Breast epithelium (tissue), 3 donors: Measurements from ENCODE around the gene PCDH1.

ENCODE experiments used
- POLR2A ChIP-seq: fragments of 450-650 bp; IDR thresholded peaks from one replicate; pipeline ENCODE4 v1.6.1; 2016; ENCODE audit warnings: antibody characterized with exemption, mild to moderate bottlenecking, moderate library complexity
- POLR2AphosphoS5 ChIP-seq, 3 donors: sonication (generic); formaldehyde crosslinking; IDR thresholded peaks; one replicate each; pipeline ENCODE4 v1.6.1; 2017; ENCODE audit warnings: antibody characterized with exemption in 3 of 3
- TF ChIP-seq, protein P1 (sequence below), 3 donors: fragments of 450-650 bp; IDR thresholded peaks; one replicate each; pipeline ENCODE4 v1.5.1; 2016 to 2017; ENCODE audit warnings: antibody characterized with exemption in 3 of 3, mild to moderate bottlenecking in 3 of 3, moderate library complexity in 3 of 3

DNA sequence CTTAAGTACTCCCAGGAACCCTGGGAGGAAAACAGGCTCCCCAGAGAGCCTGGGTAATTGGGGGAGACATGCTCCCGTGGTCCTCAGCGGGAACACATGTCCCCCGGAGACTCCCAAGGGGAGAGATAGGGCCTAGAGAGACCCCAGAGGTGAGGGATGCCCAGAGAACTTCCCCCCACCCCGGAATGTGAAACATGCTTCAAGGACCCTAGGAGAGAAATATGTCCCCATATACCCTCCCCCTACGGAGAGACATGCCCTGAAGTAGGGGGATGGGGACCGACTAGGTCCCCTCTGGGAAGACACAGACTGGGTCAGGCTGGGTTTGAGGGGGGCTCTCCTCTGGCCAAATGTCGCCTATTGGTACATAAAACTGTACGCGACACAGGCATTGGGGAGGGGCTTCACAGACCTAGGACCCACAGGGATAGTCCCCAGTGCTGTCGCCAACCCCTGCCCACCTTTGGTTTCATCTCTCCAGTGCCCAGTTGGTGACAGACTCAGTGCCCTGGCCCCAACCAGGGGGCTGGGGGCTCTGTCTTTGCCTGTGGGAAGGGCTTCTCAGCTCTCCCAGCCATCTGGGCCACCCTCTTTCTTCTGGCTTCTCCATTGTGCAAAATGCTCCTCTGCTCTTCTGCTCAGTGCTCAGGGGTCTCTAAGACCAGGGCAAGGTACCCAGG lies 26.9 kb downstream of the PCDH1 start:
- TF ChIP-seq POLR2AphosphoS5 (IDR thresholded peaks at IDR 0.05): no peak
- TF ChIP-seq, protein P1, sequence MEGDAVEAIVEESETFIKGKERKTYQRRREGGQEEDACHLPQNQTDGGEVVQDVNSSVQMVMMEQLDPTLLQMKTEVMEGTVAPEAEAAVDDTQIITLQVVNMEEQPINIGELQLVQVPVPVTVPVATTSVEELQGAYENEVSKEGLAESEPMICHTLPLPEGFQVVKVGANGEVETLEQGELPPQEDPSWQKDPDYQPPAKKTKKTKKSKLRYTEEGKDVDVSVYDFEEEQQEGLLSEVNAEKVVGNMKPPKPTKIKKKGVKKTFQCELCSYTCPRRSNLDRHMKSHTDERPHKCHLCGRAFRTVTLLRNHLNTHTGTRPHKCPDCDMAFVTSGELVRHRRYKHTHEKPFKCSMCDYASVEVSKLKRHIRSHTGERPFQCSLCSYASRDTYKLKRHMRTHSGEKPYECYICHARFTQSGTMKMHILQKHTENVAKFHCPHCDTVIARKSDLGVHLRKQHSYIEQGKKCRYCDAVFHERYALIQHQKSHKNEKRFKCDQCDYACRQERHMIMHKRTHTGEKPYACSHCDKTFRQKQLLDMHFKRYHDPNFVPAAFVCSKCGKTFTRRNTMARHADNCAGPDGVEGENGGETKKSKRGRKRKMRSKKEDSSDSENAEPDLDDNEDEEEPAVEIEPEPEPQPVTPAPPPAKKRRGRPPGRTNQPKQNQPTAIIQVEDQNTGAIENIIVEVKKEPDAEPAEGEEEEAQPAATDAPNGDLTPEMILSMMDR (IDR thresholded peaks at IDR 0.05): no peak
- TF ChIP-seq POLR2A: no peak
